LNCAP (cell line): ENCODE measurements around the gene PKDCC.

Experiments used
- TF ChIP-seq, protein P1 (sequence below): fragments of 450-650 bp; IDR thresholded peaks from 2 replicates; pipeline ENCODE4 v1.5.1; 2017; ENCODE audit warnings: mild to moderate bottlenecking

PKDCC gene

GRCh38 chr2:42052702-42053481 is 5.1 kb downstream of the PKDCC start:
- TF ChIP-seq, protein P1, sequence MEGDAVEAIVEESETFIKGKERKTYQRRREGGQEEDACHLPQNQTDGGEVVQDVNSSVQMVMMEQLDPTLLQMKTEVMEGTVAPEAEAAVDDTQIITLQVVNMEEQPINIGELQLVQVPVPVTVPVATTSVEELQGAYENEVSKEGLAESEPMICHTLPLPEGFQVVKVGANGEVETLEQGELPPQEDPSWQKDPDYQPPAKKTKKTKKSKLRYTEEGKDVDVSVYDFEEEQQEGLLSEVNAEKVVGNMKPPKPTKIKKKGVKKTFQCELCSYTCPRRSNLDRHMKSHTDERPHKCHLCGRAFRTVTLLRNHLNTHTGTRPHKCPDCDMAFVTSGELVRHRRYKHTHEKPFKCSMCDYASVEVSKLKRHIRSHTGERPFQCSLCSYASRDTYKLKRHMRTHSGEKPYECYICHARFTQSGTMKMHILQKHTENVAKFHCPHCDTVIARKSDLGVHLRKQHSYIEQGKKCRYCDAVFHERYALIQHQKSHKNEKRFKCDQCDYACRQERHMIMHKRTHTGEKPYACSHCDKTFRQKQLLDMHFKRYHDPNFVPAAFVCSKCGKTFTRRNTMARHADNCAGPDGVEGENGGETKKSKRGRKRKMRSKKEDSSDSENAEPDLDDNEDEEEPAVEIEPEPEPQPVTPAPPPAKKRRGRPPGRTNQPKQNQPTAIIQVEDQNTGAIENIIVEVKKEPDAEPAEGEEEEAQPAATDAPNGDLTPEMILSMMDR: no peak

DNA sequence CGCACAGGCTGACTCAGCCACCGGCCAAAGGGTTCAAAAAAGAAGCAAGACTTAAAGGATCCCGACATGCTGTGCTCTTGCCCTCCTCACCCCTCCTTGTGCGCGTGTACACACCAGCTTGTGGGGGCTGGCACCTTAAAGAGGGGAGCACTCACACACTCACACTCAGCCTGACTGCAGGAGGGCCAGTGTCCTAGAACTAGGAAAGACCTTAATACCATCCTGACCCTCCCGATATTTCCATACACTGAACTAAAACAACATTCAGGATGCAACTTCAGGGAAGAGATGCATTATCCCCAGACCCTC is 5.6 kb downstream of the PKDCC start:
- TF ChIP-seq, protein P1: no peak

DNA sequence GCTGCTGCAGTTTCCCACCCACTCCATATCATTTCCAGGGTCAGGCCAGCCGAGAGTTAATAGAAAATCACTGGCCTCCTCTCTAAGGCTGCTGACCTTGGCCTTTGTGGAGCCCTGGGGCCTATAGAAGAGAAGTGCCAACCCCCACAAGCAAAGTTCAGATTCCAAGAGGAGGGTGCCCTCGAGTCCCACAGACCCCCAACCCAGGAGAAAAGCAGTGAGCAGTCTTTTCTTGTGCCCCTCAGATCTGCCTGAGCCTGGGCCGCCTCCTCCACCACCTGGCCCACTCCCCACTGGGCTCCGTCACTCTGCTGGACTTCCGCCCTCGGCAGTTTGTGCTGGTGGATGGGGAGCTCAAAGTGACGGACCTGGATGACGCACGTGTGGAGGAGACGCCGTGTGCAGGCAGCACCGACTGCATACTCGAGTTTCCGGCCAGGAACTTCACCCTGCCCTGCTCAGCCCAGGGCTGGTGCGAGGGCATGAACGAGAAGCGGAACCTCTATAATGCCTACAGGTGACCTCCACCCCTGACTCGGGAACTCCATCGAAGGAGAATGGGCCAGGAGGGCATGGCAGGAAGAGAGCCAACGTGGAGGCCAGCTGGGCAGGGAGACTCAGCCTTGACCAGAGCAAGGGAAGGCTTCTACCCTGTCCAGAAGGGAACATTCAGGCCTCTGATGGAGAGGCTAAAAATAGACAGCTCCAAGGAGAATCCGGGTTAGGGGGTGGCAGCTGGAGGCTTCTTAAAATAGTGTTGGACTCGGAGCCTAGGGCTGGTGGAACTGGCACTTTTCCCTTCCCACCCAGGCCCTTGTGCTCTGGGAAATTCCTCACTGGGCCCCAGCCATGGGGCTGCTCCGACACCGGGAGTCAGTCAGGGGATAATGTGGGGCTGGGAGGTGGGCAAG is 6.2 kb downstream of the PKDCC start:
- TF ChIP-seq, protein P1: no peak

DNA sequence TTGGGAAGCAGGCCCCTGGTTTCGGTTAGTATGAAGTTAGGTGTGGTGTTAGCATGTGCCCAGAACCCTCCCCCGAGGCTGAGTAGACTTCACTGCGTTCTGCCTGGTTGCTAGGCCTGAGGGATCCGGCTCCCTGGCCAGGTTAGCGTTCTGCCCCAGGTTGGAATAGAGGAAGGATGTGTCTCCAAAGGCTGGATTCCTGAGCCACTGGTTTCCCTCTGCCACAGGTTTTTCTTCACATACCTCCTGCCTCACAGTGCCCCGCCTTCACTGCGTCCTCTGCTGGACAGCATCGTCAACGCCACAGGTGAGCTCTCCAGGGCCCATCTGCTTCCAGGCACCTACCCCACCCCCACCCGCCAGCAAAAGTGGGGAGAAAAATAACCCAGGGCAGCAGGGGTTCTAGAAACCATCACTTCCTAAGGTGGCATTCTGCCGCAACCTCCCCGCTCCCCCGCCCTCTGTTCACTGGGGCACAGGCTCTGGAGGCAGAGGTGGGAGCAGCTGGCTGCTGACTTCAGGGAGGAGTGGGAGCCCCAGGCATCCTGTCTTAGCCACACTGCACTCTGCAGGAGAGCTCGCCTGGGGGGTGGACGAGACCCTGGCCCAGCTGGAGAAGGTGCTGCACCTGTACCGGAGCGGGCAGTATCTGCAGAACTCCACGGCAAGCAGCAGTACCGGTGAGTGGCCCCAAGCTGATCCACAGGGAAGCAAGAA is 7.1 kb downstream of the PKDCC start:
- TF ChIP-seq, protein P1: no peak

GRCh38 chr2:42055573-42056514 is 8.0 kb downstream of the PKDCC start:
- TF ChIP-seq, protein P1: no peak

DNA sequence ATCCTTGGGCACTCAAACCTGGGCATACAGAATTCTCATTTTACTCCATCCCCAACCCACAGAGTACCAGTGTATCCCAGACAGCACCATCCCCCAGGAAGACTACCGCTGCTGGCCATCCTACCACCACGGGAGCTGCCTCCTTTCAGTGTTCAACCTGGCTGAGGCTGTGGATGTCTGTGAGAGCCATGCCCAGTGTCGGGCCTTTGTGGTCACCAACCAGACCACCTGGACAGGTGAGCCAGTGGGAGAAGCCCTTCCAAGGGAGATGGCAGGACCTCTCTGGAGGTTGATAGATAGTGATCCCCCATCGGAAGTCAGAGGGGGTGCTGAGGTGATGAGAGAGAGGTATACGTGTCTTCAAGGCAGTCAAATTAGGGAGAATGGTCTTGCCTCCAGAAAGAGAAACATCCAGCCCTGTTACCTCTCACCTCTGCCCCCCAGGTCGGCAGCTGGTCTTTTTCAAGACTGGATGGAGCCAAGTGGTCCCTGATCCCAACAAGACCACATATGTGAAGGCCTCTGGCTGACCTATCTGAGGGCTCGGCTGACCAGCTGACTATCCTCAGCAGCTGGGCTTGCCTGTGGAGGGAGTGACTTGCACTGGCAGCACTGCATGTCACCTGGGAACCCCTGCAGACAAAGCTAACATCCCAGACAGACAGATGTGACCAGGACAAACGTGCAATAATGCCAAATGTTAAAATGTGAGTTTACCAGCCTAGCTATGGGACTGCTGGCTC is 9.5 kb downstream of the PKDCC start:
- TF ChIP-seq, protein P1: no peak
